ENCODE measurements around the gene DFFB. TPM values are rescaled to one million over a fixed set of nuclear protein-coding genes. Genes with fewer than 3 reads are reported as not detected.

DFFB gene
- total and polyA plus RNA-seq, 9 of the 15 experiments (the other 6 are each of a cell fraction or from before 2014, with no cell fraction given): 2.3 to 15.8 (median 11.5) TPM

GRCh38 chr1:3900150-3900968 is 43.1 kb downstream of the DFFB start, which contains the start of gene C1orf174 (continued):
- TF ChIP-seq PBX2 (CRISPR knock-in tag; IDR thresholded peaks at IDR 0.05; ENCODE audit: low read depth) (no peak), PBX2 (tag; conservative IDR thresholded peaks at IDR 0.05; ENCODE audit: low read depth) (no peak; the same call in 1 of the 2 replicates), RFX7 (CRISPR knock-in tag; IDR thresholded peaks at IDR 0.05) (no peak), TCF7L2 (IDR thresholded peaks at IDR 0.05; ENCODE audit: low read depth, low read length) (no peak), TAF15 (IDR thresholded peaks at IDR 0.05; ENCODE audit: low read depth, low read length) (no peak), JUNB (CRISPR knock-in tag; conservative IDR thresholded peaks at IDR 0.05) (no peak; the same call in 1 of the 2 replicates), TFAM (CRISPR knock-in tag; conservative IDR thresholded peaks at IDR 0.05) (no peak), CREB5 (CRISPR knock-in tag; IDR thresholded peaks at IDR 0.05) (no peak), ZNF740 (CRISPR knock-in tag; IDR thresholded peaks at IDR 0.05) (peak; percentile 98), ZNF740 (tag; IDR thresholded peaks at IDR 0.05) (peak; percentile 41 to 99; a peak in 2 of 4 replicates), FOS (IDR thresholded peaks at IDR 0.05; ENCODE audit: extremely low read depth, insufficient read length) (peak; percentile 45), KDM5B (IDR thresholded peaks at IDR 0.05; ENCODE audit: insufficient replicate concordance, low read depth, low read length) (peak; percentile 86), NUFIP1 (IDR thresholded peaks at IDR 0.05; ENCODE audit: partially characterized antibody) (no peak), ERF (CRISPR knock-in tag; IDR thresholded peaks at IDR 0.05) (peak; percentile 23; the same call in 1 of the 2 replicates), UBTF (IDR thresholded peaks at IDR 0.05; ENCODE audit: borderline replicate concordance in 1 of 2, low read depth in 2 of 2, low read length in 2 of 2) (peak; percentile 68 to 79; a peak in 2 of 4 replicates), FOXM1 (IDR thresholded peaks at IDR 0.05; ENCODE audit: low read depth) (no peak), FOXM1 (CRISPR knock-in tag; IDR thresholded peaks at IDR 0.05; ENCODE audit: low read depth) (no peak), PCBP2 (IDR thresholded peaks at IDR 0.05; ENCODE audit: low read depth, low read length, poor library complexity, severe bottlenecking) (no peak), LEF1 (IDR thresholded peaks at IDR 0.05) (no peak)

All from K562 (cell line).